ENCODE measurements around the gene MYH10. TPM values are rescaled to one million over a fixed set of nuclear protein-coding genes. Genes with fewer than 3 reads are reported as not detected.
A peak's percentile ranks its signal among the peaks of the same experiment; 100 is the strongest.

Gene MYH10
- total and polyA plus RNA-seq, 12 donors, result 10.3 to 61.0 (median 36.2) TPM

DNA sequence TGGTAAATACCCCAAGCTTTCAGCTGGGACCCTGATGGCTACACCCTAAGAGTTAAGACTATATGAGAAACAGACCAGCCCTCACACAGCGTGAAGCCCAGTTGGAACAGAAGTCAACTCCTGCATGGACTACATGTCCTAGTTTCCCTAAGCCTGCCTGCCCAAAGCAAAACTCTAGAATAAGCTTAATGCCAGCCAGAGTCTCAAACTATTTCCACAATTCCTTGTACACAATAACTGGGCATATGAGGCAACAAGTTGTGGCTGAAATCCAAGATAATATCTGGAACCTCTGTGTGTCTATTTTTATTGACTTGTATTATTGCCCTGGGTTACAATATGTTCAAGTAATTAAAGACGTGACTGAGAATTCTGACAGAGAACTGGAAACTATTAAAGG is 19.4 kb downstream of the MYH10 start:
- WGBS, 2 donors, result 23 to 38% methylated on average over 2 of the region's 2 CpGs
- H3K9me3 ChIP-seq, result peaks cover 0 to 15% (median 0%) of the 10 kb centered on the region in 11 donors
- ATAC-seq (peak; percentile 22 to 84 (median 46)), DNase-seq (no peak)
- peak overlapping the region in 6 of 10 donors; percentile 17 to 26 (median 20) for H3K4me3 ChIP-seq
- peaks cover 13 to 62% (median 35%) of the 10 kb centered on the region in 9 donors for H3K4me1 ChIP-seq
- TF ChIP-seq, protein P1, sequence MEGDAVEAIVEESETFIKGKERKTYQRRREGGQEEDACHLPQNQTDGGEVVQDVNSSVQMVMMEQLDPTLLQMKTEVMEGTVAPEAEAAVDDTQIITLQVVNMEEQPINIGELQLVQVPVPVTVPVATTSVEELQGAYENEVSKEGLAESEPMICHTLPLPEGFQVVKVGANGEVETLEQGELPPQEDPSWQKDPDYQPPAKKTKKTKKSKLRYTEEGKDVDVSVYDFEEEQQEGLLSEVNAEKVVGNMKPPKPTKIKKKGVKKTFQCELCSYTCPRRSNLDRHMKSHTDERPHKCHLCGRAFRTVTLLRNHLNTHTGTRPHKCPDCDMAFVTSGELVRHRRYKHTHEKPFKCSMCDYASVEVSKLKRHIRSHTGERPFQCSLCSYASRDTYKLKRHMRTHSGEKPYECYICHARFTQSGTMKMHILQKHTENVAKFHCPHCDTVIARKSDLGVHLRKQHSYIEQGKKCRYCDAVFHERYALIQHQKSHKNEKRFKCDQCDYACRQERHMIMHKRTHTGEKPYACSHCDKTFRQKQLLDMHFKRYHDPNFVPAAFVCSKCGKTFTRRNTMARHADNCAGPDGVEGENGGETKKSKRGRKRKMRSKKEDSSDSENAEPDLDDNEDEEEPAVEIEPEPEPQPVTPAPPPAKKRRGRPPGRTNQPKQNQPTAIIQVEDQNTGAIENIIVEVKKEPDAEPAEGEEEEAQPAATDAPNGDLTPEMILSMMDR (IDR thresholded peaks at IDR 0.05), result no peak
- no peaks in the 10 kb centered on the region for H3K36me3 ChIP-seq
- H3K27me3 ChIP-seq, result no peaks in the 10 kb centered on the region
- peak overlapping the region; percentile 20 to 68 (median 52) for H3K27ac ChIP-seq
- intact Hi-C loops (cut with DNase I), result no loop called here

DNA sequence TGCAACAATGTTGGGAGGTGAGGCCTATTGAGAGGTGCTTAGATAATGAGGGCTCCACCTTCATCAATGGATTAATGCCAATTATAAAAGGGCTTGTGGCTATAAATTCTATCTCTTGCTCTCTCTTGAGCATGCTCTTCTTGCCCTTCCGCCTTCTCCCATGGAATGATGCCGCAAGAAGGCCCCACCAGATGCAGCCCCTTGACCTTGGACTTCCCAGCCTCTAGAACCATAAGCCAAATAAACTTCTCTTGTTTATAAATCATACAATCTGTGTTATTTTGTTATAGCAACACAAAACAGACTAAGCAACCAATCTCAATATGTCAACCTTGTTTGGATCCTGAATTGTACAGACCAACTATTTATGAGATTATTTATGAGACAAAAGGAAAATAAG is 20.0 kb downstream of the MYH10 start:
- H3K4me1 ChIP-seq, result peaks cover 13 to 68% (median 41%) of the 10 kb centered on the region in 9 donors
- 94% methylated on average over 2 of the region's 2 CpGs for WGBS, 2 donors
- TF ChIP-seq, protein P1 (IDR thresholded peaks at IDR 0.05), result no peak
- H3K27ac ChIP-seq, result peak overlapping the region in 4 of 10 donors; percentile 54 to 68 (median 58)
- ATAC-seq (no peak), DNase-seq (no peak)
- intact Hi-C loops (cut with DNase I), result no loop called here
- H3K9me3 ChIP-seq, result peaks cover 0 to 15% (median 0%) of the 10 kb centered on the region in 11 donors
- H3K36me3 ChIP-seq, result no peaks in the 10 kb centered on the region
- H3K27me3 ChIP-seq, result no peaks in the 10 kb centered on the region
- no peak overlapping the region for H3K4me3 ChIP-seq

DNA sequence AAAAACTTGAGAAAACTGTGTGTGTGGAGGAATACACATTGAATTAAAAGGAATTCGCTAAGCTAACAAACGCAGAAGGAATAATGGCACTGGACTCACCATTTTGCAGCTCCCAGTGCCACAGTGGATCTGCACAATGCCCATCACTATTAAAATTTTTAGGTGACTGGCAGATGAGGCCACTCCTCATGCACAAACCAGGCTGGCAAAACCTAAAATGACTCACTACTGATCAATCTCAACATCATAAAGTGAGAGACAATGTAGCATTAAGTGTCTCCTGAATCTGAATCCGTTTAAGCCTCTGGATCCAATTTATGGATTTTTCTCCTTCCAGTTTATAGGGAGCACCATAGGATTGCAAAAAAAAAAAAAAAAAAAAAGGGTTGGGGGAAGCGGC is 20.6 kb downstream of the MYH10 start:
- H3K4me3 ChIP-seq, result no peak overlapping the region
- 95% methylated on average over 4 of the region's 4 CpGs for WGBS, 2 donors
- no peaks in the 10 kb centered on the region for H3K27me3 ChIP-seq
- peaks cover 13 to 67% (median 40%) of the 10 kb centered on the region in 9 donors for H3K4me1 ChIP-seq
- no peak for ATAC-seq
- DNase-seq, result no peak
- peaks cover 0 to 15% (median 0%) of the 10 kb centered on the region in 11 donors for H3K9me3 ChIP-seq
- no peak overlapping the region for H3K27ac ChIP-seq
- peaks cover 0 to 2% (median 0%) of the 10 kb centered on the region in 9 donors for H3K36me3 ChIP-seq
- intact Hi-C loops (cut with DNase I), result loop anchor here in 1 of 10 donors (10.0 kb wide), 1 partner anchor 65 kb away; no protein-coding TSS in a partner anchor
- TF ChIP-seq, protein P1 (IDR thresholded peaks at IDR 0.05), result no peak

DNA sequence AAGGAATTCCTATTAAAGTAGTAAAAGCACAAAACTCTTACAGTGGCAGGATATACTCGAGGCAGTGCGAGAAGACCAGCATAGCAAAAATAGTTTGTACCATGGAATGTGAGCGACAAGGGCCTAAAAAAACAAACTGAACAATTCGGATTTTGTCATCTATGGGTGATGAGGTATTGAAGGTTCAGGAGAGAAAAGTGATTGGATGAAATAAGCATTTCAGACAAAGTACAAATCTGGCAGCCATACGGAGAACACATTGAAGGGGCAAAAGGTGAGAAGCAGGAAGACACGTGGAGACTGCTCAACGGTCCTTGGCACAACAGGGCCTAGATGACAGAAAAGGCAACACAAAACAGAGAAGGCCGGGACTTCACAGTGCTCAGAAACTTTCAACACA is 22.5 kb downstream of the MYH10 start:
- TF ChIP-seq, protein P1 (IDR thresholded peaks at IDR 0.05), result no peak
- WGBS, 2 donors, result 48 to 49% methylated on average over 8 of the region's 8 CpGs
- Histone ChIP-seq H3K27ac (peak overlapping the region in 5 of 10 donors; percentile 12 to 59 (median 25)), H3K27me3 (no peaks in the 10 kb centered on the region), H3K36me3 (peaks cover 0 to 16% (median 0%) of the 10 kb centered on the region in 9 donors), H3K9me3 (peaks cover 0 to 15% (median 0%) of the 10 kb centered on the region in 11 donors), H3K4me1 (peaks cover 13 to 61% (median 39%) of the 10 kb centered on the region in 9 donors), H3K4me3 (no peak overlapping the region)
- DNase-seq, result no peak
- intact Hi-C loops (cut with DNase I), result loop anchor here in 1 of 10 donors (10.0 kb wide), 1 partner anchor 63 kb away; no protein-coding TSS in a partner anchor
- peak in 1 of 8 donors; percentile 31 for ATAC-seq
